Measurements from ENCODE around the gene ITPR1. TPM values are rescaled to one million over a fixed set of nuclear protein-coding genes. Genes with fewer than 3 reads are reported as not detected.
A peak's percentile ranks its signal among the peaks of the same experiment; 100 is the strongest.

Gene ITPR1
- total RNA-seq, 2 donors from 2014 or later = 5.9 TPM

DNA sequence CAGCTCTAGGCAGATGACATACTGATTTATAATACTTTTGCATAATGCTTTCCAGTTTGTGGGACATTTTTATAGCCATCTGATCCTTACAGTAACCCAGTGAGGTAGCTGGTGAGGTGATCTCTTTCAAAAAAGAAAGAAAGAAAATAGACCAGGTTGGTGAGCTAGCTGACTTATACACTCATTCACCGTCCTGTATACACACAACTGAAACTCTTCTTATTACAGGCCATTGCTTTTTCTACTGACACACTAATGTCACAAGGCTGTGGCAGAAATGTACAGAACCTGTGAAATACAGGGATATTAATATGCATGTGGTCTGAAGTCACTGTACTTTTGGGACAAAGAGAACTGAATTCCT, 335.9 kb downstream of the ITPR1 start:
- DNase-seq = no peak
- Mint-ChIP-seq H3K4me3 (no peak overlapping the region), H3K36me3 (ENCODE audit: low read depth) (no peaks in the 10 kb centered on the region), H3K9me3 (no peaks in the 10 kb centered on the region), H3K4me1 (peaks cover 18% of the 10 kb centered on the region), H3K27me3 (ENCODE audit: insufficient read depth) (peaks cover 68% of the 10 kb centered on the region), H3K27ac (no peak overlapping the region)
- no peak overlapping the region for H3K27ac ChIP-seq (ENCODE audit: low read depth, low read length)
- 100% methylated on average over 1 of the region's 1 CpG; no CpG with 5 or more reads in 1 of the 2 experiments for WGBS, 2 experiments (ENCODE audit: insufficient coverage in 1 of 2, insufficient read length in 1 of 2)
- no peak overlapping the region for H3K9ac ChIP-seq (ENCODE audit: extremely low read depth, low read length, poor library complexity, severe bottlenecking)
- H3K9me3 ChIP-seq (ENCODE audit: control insufficient read depth, low read length) = no peaks in the 10 kb centered on the region
- H3K27me3 ChIP-seq (ENCODE audit: control insufficient read depth, insufficient read depth, low read length, poor library complexity, severe bottlenecking) = peaks cover 77% of the 10 kb centered on the region
- H3K36me3 ChIP-seq (ENCODE audit: control insufficient read depth, insufficient read depth, low read length) = no peaks in the 10 kb centered on the region
- peaks cover 9% of the 10 kb centered on the region for H3K4me1 ChIP-seq (ENCODE audit: control insufficient read depth, insufficient read depth, low read length)
- TF ChIP-seq, protein P1, sequence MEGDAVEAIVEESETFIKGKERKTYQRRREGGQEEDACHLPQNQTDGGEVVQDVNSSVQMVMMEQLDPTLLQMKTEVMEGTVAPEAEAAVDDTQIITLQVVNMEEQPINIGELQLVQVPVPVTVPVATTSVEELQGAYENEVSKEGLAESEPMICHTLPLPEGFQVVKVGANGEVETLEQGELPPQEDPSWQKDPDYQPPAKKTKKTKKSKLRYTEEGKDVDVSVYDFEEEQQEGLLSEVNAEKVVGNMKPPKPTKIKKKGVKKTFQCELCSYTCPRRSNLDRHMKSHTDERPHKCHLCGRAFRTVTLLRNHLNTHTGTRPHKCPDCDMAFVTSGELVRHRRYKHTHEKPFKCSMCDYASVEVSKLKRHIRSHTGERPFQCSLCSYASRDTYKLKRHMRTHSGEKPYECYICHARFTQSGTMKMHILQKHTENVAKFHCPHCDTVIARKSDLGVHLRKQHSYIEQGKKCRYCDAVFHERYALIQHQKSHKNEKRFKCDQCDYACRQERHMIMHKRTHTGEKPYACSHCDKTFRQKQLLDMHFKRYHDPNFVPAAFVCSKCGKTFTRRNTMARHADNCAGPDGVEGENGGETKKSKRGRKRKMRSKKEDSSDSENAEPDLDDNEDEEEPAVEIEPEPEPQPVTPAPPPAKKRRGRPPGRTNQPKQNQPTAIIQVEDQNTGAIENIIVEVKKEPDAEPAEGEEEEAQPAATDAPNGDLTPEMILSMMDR (conservative IDR thresholded peaks at IDR 0.05) = no peak
- H3K4me3 ChIP-seq (ENCODE audit: low read length) = no peak overlapping the region

DNA sequence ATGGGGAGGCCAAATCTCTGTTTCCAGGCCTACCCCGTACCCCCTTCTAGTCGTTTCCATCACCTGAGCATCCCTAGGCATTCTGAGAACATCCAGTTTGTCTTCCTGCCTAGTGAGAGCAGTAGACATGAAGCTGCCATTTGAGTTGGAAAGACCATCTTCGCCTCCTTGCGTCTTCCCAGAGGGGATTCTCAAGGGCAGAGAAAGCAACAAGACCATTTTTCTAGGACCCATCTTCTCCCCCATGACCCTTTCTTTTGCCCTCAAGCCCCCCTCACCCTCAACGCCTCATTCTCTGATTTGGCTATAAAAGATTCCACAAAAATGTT, 337.4 kb downstream of the ITPR1 start:
- Histone ChIP-seq H3K9me3 (ENCODE audit: control insufficient read depth, low read length) (no peaks in the 10 kb centered on the region), H3K4me3 (ENCODE audit: low read length) (no peak overlapping the region), H3K27ac (ENCODE audit: low read depth, low read length) (peak overlapping the region; percentile 79), H3K36me3 (ENCODE audit: control insufficient read depth, insufficient read depth, low read length) (no peaks in the 10 kb centered on the region), H3K4me1 (ENCODE audit: control insufficient read depth, insufficient read depth, low read length) (no peaks in the 10 kb centered on the region), H3K9ac (ENCODE audit: extremely low read depth, low read length, poor library complexity, severe bottlenecking) (no peak overlapping the region), H3K27me3 (ENCODE audit: control insufficient read depth, insufficient read depth, low read length, poor library complexity, severe bottlenecking) (peaks cover 68% of the 10 kb centered on the region)
- Mint-ChIP-seq H3K4me1 (peaks cover 7% of the 10 kb centered on the region), H3K27ac (no peak overlapping the region), H3K9me3 (no peaks in the 10 kb centered on the region), H3K27me3 (ENCODE audit: insufficient read depth) (peaks cover 57% of the 10 kb centered on the region), H3K36me3 (ENCODE audit: low read depth) (no peaks in the 10 kb centered on the region), H3K4me3 (no peak overlapping the region)
- no peak for DNase-seq
- TF ChIP-seq, protein P1 (conservative IDR thresholded peaks at IDR 0.05) = no peak
- WGBS, 2 experiments (ENCODE audit: insufficient coverage in 1 of 2, insufficient read length in 1 of 2) = 93 to 100% methylated on average over 2 to 5 of the region's 5 CpGs

- no peak for DNase-seq
- WGBS, 2 experiments (ENCODE audit: insufficient coverage in 1 of 2, insufficient read length in 1 of 2) = 82 to 86% methylated on average over 4 of the region's 4 CpGs
- Histone ChIP-seq H3K27ac (ENCODE audit: low read depth, low read length) (peak overlapping the region; percentile 79), H3K36me3 (ENCODE audit: control insufficient read depth, insufficient read depth, low read length) (no peaks in the 10 kb centered on the region), H3K4me1 (ENCODE audit: control insufficient read depth, insufficient read depth, low read length) (no peaks in the 10 kb centered on the region), H3K9ac (ENCODE audit: extremely low read depth, low read length, poor library complexity, severe bottlenecking) (no peak overlapping the region), H3K9me3 (ENCODE audit: control insufficient read depth, low read length) (no peaks in the 10 kb centered on the region), H3K27me3 (ENCODE audit: control insufficient read depth, insufficient read depth, low read length, poor library complexity, severe bottlenecking) (peaks cover 63% of the 10 kb centered on the region), H3K4me3 (ENCODE audit: low read length) (no peak overlapping the region)
- TF ChIP-seq, protein P1 (conservative IDR thresholded peaks at IDR 0.05) = no peak
- no peak overlapping the region for H3K4me3 Mint-ChIP-seq
- peak overlapping the region; percentile 76 for H3K27ac Mint-ChIP-seq
- peaks cover 50% of the 10 kb centered on the region for H3K27me3 Mint-ChIP-seq (ENCODE audit: insufficient read depth)
- H3K4me1 Mint-ChIP-seq = no peaks in the 10 kb centered on the region
- no peaks in the 10 kb centered on the region for H3K36me3 Mint-ChIP-seq (ENCODE audit: low read depth)
- H3K9me3 Mint-ChIP-seq = no peaks in the 10 kb centered on the region
These were observed 338.4 kb downstream of the ITPR1 start for GRCh38 chr3:4831580-4831950.
